BLaER1 treated with 17β-estradiol and CSF1 and Interleukin-3, amounts not matched to agents 10 nM and 100 nM (cell line): ENCODE measurements around the gene ENAH.

Experiments used
- H3K27ac ChIP-seq, 11 experiments: shearing (Covaris generic); formaldehyde crosslinking; 2 replicates each; pipeline ENCODE4 v1.8.1; 2022
- H3K27me3 ChIP-seq, 11 experiments: shearing (Covaris generic); formaldehyde crosslinking; 2 replicates each; pipeline ENCODE4 v1.8.1; 2022
- H3K36me3 ChIP-seq, 11 experiments: shearing (Covaris generic); formaldehyde crosslinking; 2 replicates each; pipeline ENCODE4 v1.8.1; 2022
- H3K4me1 ChIP-seq, 10 experiments: shearing (Covaris generic); formaldehyde crosslinking; 2 replicates each; pipeline ENCODE4 v1.8.1; 2022
- H3K4me2 ChIP-seq, 11 experiments: shearing (Covaris generic); formaldehyde crosslinking; 2 replicates each; pipeline ENCODE4 v1.8.1; 2022
- H3K4me3 ChIP-seq, 10 experiments: shearing (Covaris generic); formaldehyde crosslinking; 2 replicates each; pipeline ENCODE4 v1.8.1; 2022
- H3K9ac ChIP-seq, 11 experiments: shearing (Covaris generic); formaldehyde crosslinking; 2 replicates each; pipeline ENCODE4 v1.8.1; 2022
- H3K9me3 ChIP-seq, 11 experiments: shearing (Covaris generic); formaldehyde crosslinking; replicated peaks in 1 of 11; 2 replicates each; pipeline ENCODE4 v1.8.1; 2022
- H4K20me1 ChIP-seq, 11 experiments: shearing (Covaris generic); formaldehyde crosslinking; 2 replicates each; pipeline ENCODE4 v1.8.1; 2022
- Cebpa-rat ChIP-seq, 11 experiments: shearing (Covaris generic); IDR thresholded peaks; 2 replicates each; pipeline ENCODE4 v1.8.1; 2022

The ENAH gene

DNA sequence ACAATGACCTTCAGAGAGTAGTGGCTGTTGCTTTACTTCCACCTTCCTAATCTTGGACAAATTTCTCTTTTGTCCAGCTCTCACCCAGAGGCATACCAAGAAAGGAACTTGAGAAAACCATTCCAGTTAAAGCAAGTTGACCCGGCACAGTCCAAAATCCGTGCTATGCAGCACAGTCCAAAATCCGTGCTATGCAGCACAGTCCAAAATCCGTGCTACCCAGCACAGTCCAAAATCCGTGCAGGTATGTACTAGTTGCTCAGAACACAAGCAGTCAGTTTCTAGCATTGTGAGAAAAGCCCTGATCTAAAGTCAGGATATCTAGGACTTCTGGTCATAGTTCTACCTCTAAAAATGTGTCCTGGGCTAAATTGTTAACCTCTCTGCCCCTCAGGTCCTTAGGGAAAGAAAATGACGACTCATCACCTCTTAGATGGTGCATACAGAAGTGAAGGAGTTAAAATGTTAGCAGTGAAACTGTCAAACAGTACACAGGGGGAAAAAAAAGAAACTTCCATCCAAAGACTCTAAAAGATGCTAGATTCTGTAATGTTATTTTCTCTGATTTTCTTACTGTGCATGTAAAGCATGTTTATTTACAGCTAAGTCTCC, 40.3 kb upstream of the ENAH start:
- H4K20me1 ChIP-seq = no peaks in the 10 kb centered on the region
- peaks cover 15 to 26% (median 19%) of the 10 kb centered on the region in 10 experiments for H3K4me1 ChIP-seq
- H3K4me2 ChIP-seq = peak overlapping the region in 1 of 11 experiments; percentile 2; a peak in 3 of 22 replicates
- H3K27me3 ChIP-seq = no peaks in the 10 kb centered on the region
- H3K4me3 ChIP-seq = no peak overlapping the region
- no peak overlapping the region for H3K27ac ChIP-seq
- TF ChIP-seq Cebpa-rat (IDR thresholded peaks at IDR 0.05) = no peak
- no peak overlapping the region for H3K9ac ChIP-seq
- H3K9me3 ChIP-seq = peaks cover 0 to 27% (median 11%) of the 10 kb centered on the region in 11 experiments; a peak in 13 of 22 replicates
- no peaks in the 10 kb centered on the region for H3K36me3 ChIP-seq

DNA sequence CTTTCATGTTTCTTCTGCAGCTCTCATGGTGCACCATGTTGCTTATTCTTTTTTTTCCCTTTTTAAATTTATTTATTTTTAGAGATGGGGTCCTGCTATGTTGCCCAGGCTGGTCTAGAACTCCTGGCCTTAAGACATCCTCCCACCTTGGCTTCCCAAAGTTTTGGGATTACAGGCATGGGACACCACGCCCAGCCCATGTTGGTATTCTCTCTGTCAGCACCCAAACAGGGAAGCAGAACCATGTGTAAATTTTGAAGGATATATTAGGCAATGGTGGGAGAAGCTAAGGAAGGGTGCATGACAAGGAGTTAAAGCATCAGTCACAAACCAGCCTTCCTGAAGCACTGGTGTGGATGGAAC, 39.6 kb upstream of the ENAH start:
- Histone ChIP-seq H3K4me1 (peaks cover 22 to 33% (median 26%) of the 10 kb centered on the region in 10 experiments), H4K20me1 (no peaks in the 10 kb centered on the region), H3K9ac (no peak overlapping the region), H3K9me3 (peaks cover 0 to 27% (median 11%) of the 10 kb centered on the region in 11 experiments; a peak in 13 of 22 replicates), H3K4me3 (no peak overlapping the region), H3K36me3 (no peaks in the 10 kb centered on the region), H3K27me3 (no peaks in the 10 kb centered on the region), H3K27ac (no peak overlapping the region), H3K4me2 (peak overlapping the region in 1 of 11 experiments; percentile 2; a peak in 3 of 22 replicates)
- no peak for TF ChIP-seq Cebpa-rat (IDR thresholded peaks at IDR 0.05)

DNA sequence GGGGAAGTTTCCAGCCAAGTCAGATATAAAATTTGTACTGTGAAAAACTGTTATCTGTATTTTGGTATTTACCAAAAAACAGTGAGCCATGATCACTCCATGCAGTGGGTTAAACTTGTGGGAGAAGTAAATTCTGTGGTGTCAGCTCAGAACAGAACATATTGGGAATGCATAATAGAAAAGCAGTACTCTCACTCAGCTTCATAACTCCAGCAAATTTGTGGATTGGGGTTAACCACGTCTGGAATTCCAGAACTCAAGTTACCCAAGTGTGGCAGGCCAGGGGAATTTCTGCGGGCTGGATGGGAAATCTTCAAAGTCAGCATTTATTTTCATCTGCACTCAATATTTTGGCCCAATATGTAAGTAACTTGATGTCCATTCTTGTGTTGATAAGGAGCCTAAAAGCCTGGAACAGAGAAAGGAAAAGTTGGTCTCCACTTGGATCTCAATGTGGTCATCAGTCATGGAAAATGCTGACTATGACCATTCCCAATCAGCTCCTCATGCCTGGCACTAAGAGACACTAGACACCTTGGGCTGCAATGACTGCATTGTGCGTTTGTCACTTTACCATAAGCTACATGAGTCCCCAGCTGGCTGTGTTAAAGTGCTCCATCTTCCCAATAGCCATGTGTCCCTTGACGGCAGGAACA, 39.1 kb upstream of the ENAH start:
- Histone ChIP-seq H3K9ac (no peak overlapping the region), H3K4me1 (peaks cover 22 to 34% (median 26%) of the 10 kb centered on the region in 10 experiments), H3K4me2 (no peak overlapping the region), H3K27ac (no peak overlapping the region), H3K4me3 (no peak overlapping the region), H3K27me3 (no peaks in the 10 kb centered on the region), H3K36me3 (no peaks in the 10 kb centered on the region), H4K20me1 (no peaks in the 10 kb centered on the region), H3K9me3 (peaks cover 0 to 27% (median 11%) of the 10 kb centered on the region in 11 experiments; a peak in 13 of 22 replicates)
- no peak for TF ChIP-seq Cebpa-rat (IDR thresholded peaks at IDR 0.05)

DNA sequence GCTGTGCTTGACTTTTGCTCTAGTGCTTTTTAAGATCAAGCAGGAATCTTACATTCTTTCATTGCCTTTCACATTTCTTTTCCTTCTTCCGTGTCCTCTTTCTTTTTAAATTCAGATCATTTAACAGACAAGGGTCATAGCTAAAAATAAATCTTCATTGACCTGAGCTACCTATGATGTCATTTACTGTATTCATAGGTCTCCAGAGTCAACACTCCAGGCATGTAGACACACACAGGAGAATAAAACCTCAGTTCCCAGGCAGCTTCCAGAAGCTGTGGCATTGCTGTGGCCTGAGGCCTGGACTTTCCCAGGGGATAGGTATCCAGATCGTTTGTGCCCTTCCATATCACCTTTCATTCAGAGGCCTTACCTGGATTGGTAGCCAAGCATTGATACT, 38.5 kb upstream of the ENAH start:
- H3K9me3 ChIP-seq = peaks cover 0 to 27% (median 11%) of the 10 kb centered on the region in 11 experiments; a peak in 13 of 22 replicates

DNA sequence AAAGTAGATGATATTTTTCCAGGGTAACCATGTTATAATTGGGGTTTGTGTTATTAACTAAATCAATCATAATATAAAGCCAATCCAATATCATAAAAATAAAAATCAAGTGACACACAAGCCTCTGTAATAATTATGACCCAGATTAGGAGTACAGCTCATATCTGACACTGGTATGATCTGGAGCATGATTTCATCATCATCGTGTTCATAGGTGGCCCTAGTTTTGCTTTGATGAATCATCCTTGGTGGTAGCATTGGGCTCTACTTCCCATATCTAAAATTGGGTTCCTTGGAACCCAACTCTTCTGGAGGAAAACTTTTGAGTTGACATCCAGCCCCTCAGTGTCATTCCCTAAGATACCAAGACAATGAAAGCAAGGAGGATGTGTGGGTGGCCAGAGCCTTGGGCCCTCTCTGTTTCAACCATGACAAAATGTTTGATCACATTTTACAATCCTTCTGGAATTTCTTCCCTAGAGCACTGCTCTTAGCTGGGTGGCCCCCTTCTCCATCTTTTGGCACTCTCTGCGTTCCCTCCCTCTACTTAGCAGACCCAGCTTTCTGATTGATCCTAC, 37.0 kb upstream of the ENAH start:
- Histone ChIP-seq H3K9ac (no peak overlapping the region), H3K27ac (no peak overlapping the region), H4K20me1 (no peaks in the 10 kb centered on the region), H3K4me1 (peaks cover 22 to 39% (median 26%) of the 10 kb centered on the region in 10 experiments), H3K4me2 (peak overlapping the region in 6 of 11 experiments; percentile 21 to 64 (median 37); a peak in 11 of 22 replicates), H3K27me3 (no peaks in the 10 kb centered on the region), H3K9me3 (peaks cover 0 to 26% (median 9%) of the 10 kb centered on the region in 11 experiments; a peak in 13 of 22 replicates), H3K36me3 (no peaks in the 10 kb centered on the region), H3K4me3 (no peak overlapping the region)
- no peak for TF ChIP-seq Cebpa-rat (IDR thresholded peaks at IDR 0.05)

More for the DNA sequence above, 38.5 kb upstream of the ENAH start:
- Histone ChIP-seq H3K27me3 (no peaks in the 10 kb centered on the region), H3K9ac (no peak overlapping the region), H3K4me1 (peaks cover 22 to 38% (median 26%) of the 10 kb centered on the region in 10 experiments), H3K36me3 (no peaks in the 10 kb centered on the region), H3K27ac (no peak overlapping the region), H3K4me3 (no peak overlapping the region), H4K20me1 (no peaks in the 10 kb centered on the region), H3K4me2 (no peak overlapping the region)
- no peak for TF ChIP-seq Cebpa-rat (IDR thresholded peaks at IDR 0.05)

DNA sequence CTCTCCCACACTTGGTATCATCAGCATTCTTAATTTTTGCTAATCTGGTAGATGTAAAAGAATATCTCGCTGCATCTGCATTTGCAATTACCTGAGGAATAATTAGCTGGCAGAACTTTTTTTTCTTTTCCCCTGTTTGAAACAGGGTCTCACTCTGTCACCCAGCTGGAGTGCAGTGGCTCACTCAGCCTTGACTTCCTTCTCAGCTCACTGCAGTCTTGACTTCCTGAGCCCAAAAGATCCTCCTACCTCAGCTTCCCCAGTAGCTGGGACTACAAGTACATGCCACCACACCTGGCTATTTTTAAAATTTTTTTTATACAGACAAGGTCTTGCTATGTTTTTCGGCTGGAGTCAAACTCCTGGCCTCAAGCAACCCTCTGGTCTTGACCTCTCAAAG, 35.4 kb upstream of the ENAH start:
- Histone ChIP-seq H3K36me3 (no peaks in the 10 kb centered on the region), H3K27ac (0 out of 22 replicates have a peak overlapping the region, but pooled peaks of 1 of the 11 experiments have one; percentile 25), H3K9ac (no peak overlapping the region), H3K9me3 (peaks cover 0 to 18% (median 0%) of the 10 kb centered on the region in 11 experiments; a peak in 4 of 22 replicates), H3K4me2 (peak overlapping the region; percentile 9 to 57 (median 48); a peak in 20 of 22 replicates), H3K4me3 (no peak overlapping the region), H3K27me3 (no peaks in the 10 kb centered on the region), H3K4me1 (peaks cover 22 to 39% (median 26%) of the 10 kb centered on the region in 10 experiments), H4K20me1 (no peaks in the 10 kb centered on the region)
- no peak for TF ChIP-seq Cebpa-rat (IDR thresholded peaks at IDR 0.05)

DNA sequence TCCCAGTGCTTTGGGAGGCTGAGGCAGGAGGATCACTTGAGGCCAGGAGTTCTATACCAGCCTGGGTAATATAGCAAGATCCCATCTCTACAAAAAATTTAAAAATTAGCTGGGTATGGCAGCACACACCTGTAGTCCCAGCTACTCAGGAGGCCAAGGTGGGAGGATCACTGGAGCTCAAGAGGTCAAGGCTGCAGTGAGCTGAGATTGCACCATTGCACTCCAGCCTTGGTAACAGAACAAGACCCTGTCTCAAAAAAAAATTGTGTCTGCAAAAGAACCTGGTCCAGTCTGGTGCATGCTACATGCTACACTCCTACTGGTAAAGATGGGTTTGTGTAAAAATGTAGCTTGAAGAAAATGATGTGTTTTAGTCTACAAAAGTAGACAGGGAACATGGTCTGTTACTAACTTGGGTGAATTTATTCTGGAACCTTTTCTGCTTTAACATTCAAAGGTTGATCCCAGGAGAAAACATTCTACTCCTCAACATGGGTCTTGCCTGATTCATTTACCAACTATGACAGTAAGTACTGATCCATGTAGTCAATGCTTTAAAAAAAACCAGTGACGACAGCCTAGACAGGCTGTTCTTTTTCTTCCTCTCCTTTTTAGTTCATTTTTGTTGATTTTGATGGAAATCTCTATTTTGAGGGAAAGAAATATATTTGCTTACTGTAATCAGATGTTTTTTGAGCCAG, 32.7 kb upstream of the ENAH start:
- no peak overlapping the region for H3K4me3 ChIP-seq
- TF ChIP-seq Cebpa-rat (IDR thresholded peaks at IDR 0.05) = no peak
- no peak overlapping the region for H3K4me2 ChIP-seq
- no peaks in the 10 kb centered on the region for H4K20me1 ChIP-seq
- H3K9ac ChIP-seq = no peak overlapping the region
- H3K36me3 ChIP-seq = no peaks in the 10 kb centered on the region
- H3K9me3 ChIP-seq = peaks cover 0 to 11% (median 0%) of the 10 kb centered on the region in 11 experiments; a peak in 4 of 22 replicates
- no peaks in the 10 kb centered on the region for H3K27me3 ChIP-seq
- no peak overlapping the region for H3K27ac ChIP-seq
- peaks cover 22 to 39% (median 26%) of the 10 kb centered on the region in 10 experiments for H3K4me1 ChIP-seq

DNA sequence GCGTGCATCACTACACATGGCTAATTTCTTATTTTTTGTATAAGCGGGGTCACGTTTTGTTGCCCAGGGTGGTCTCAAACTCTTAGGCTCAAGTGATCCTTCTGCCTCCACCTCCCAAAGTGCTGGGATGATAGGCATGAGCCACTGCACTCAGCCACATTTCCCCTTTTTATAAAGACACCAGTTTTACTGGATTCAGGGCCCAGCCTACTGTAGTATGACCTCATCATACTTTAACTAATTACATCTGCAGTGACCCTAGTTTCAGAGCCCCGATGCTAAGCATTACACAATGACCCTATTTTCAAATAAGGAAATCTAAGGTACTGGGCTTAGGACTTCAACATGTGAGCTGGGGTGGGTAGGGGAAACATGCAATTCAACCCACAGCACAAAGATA, 31.8 kb upstream of the ENAH start:
- no peak overlapping the region for H3K27ac ChIP-seq
- no peak for TF ChIP-seq Cebpa-rat (IDR thresholded peaks at IDR 0.05)
- peaks cover 17 to 35% (median 23%) of the 10 kb centered on the region in 10 experiments for H3K4me1 ChIP-seq
- no peaks in the 10 kb centered on the region for H3K27me3 ChIP-seq
- H3K9ac ChIP-seq = no peak overlapping the region
- H3K4me3 ChIP-seq = no peak overlapping the region
- no peaks in the 10 kb centered on the region for H3K36me3 ChIP-seq
- 0 out of 22 replicates have a peak, but pooled peaks cover 0 to 2% (median 0%) of the 10 kb centered on the region in 11 experiments for H3K9me3 ChIP-seq
- no peak overlapping the region for H3K4me2 ChIP-seq
- H4K20me1 ChIP-seq = no peaks in the 10 kb centered on the region

DNA sequence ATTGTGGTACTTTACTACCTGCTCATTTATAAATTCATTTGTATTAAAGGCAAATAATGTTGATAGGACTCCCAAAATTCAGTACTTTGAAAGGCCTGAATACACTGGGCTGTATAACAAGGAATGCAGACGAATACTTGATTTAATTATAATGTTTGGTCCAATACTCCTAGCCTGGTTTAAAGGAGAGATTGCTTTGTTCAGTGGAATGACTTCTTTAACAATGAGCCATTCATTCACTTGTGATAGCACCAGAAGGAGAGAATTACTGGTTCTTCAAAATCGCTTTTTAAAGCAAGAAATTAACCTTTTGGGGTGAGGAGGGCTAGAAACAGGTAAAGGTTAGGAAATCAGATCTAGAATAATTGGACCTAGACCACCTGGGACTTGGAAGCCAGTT, 28.3 kb upstream of the ENAH start:
- Histone ChIP-seq H3K4me2 (no peak overlapping the region), H4K20me1 (no peaks in the 10 kb centered on the region), H3K4me3 (no peak overlapping the region), H3K27me3 (no peaks in the 10 kb centered on the region), H3K36me3 (no peaks in the 10 kb centered on the region), H3K9ac (no peak overlapping the region), H3K4me1 (no peaks in the 10 kb centered on the region), H3K9me3 (peaks cover 0 to 4% (median 0%) of the 10 kb centered on the region in 11 experiments; a peak in 1 of 22 replicates), H3K27ac (no peak overlapping the region)
- TF ChIP-seq Cebpa-rat (IDR thresholded peaks at IDR 0.05) = no peak
